Umbilical cord (tissue), 2 donors: Measurements from ENCODE around the gene CREB3L2. TPM values are rescaled to one million over a fixed set of nuclear protein-coding genes. Genes with fewer than 3 reads are reported as not detected.
"Not testable (repeated sequence)": the region's sequence is repeated elsewhere in the genome, so short reads cannot be mapped to it uniquely, and the experiment has no call there.

Experiments
- DNase-seq: peaks from one replicate; pipeline ENCODE4 v3.0.0-alpha.2; 2015; ENCODE audit warnings: low spot score
- total RNA-seq: library from RNA; depleted of rRNA; stranded (reverse); fragments of >200 nt; gene quantifications from one replicate; pipeline ENCODE4 v1.2.3, GENCODE V29; 2014; ENCODE audit warnings: low replicate concordance; ENCODE audit not compliant: insufficient read depth

The CREB3L2 gene
- total RNA-seq, 1 donor from 2014 or later = 26.5 TPM

- no peak for DNase-seq
These were observed 12.3 kb downstream of the CREB3L2 start for GRCh38 chr7:137989590-137989989.

DNA sequence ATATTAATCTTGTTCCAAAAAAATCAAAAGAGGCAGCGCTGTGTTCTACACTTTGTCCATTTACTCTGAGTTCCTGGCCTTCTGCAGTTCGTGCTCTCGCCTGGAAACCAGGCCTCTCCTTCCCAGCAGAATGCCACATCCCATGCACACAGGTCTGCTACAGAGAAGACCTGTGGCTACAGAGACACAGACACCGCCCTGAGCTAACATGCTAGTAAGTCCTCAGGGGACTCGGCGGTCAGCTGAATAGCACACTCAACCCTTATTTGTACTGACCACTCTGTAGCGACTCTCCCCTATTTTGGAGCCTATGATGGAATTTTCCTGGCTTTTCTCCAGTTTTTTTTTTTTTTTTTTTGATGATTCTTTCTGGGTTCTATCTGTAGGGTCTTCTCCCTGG is 12.8 kb downstream of the CREB3L2 start:
- DNase-seq = no peak

DNA sequence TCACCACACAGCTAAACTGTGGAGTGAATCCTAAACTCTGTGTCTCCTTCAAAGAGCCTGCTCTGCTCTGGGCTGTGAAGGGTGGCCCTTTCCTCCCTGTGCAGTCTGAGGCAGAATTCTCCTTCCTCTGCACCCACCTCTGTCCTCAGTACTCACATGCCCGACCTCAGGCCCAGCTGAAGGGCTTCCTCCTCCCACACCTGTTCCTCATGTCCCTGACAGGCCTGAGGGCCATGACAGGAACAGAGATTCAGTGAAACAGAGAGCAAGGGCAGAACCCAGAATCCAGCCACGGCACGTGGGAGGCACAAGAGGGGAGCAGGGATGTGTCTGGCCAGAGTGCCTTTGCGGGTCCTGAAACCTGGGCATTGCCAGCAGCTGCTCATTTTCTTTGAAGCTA is 13.9 kb downstream of the CREB3L2 start:
- no peak for DNase-seq

- no peak for DNase-seq
These were observed 14.3 kb downstream of the CREB3L2 start for GRCh38 chr7:137987563-137987962.

GRCh38 chr7:137987018-137987349 is 14.9 kb downstream of the CREB3L2 start:
- no peak for DNase-seq

- peak; percentile 94 for DNase-seq
These were observed 15.5 kb downstream of the CREB3L2 start for GRCh38 chr7:137986252-137987017.

DNA sequence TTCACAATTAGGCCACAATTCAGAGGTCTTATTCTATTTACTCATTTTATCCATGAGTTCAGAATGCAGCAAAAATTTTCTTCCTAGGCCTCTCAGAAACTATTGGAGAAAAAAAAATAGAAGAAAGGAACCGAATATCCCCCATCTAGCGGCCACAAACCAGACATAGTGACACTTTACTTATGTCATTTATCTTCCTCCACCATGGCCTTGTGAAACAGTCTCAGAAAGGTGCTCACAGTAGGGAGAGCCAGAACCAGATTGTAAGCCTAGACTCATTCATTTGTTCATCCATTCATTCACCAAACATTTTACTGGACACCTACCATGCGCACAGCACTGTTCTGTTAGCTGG is 16.0 kb downstream of the CREB3L2 start:
- DNase-seq = no peak

GRCh38 chr7:137985253-137985896 is 16.5 kb downstream of the CREB3L2 start:
- DNase-seq = no peak

DNA sequence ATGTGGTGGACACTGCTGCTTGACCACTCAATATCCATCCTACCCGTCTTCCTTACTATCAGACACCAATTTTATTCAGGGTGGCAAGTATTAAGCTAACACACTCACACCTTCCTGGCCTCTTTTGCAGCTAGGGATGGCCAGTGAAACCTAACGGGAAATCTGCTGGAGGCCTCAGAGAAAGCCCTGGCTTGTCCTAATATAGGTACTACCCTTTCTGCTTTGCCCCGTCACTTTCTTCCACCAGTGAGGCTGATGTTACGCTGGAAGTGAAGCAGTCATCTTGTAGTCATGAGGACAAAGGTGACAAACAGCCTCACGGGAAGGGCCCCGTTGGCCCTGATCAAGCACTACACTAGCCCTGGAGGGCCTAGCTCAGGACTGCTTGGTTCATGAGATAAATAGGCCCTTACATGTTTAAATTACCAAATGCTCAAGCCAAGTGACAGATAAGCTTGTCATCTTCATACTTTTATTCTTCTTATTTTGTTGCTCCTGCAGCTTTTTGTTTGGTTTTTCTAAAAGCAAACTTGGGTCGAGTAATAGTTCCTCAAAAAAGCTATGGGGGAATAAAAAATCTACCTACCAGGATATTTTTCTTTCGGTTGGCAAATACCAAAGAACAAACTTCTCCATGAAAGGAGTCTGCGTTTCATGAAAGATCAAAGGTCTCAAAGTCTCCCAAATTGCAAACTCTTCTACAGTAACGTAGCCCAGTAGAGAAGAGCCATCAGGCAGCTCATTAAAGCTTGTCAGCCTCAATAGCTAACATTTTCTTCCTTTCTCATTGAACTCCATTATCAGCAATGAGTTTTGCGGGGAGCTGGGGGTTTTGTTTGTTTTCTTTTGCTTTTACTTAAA is 17.5 kb downstream of the CREB3L2 start:
- DNase-seq = no peak

GRCh38 chr7:137983323-137984008 is 18.4 kb downstream of the CREB3L2 start:
- no peak for DNase-seq

- not testable (repeated sequence) for DNase-seq
These were observed 19.5 kb downstream of the CREB3L2 start for GRCh38 chr7:137982394-137982793.

DNA sequence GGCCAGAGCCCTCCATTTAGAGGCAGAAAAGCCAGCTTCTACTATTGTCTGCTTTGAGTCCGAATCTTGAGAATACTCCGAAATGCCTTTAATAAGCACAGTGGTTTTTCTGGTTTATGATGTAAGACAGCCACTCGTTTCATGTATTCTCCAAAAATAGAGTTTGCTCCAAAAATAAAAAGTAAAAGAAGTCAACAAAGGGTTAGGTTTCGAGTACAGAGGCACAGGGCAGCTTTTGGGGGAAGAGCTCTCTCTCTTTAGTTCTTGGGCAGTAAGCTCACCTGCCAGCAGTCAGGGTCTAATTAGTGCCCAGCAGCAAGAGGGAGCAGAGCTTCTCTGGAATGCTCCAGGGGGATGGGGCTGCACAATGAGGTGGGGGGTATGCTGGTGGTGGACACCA is 20.2 kb downstream of the CREB3L2 start:
- no peak for DNase-seq

GRCh38 chr7:137981175-137981574 is 20.7 kb downstream of the CREB3L2 start:
- no peak for DNase-seq

- no peak for DNase-seq
These were observed 21.6 kb downstream of the CREB3L2 start for GRCh38 chr7:137980308-137980707.

DNA sequence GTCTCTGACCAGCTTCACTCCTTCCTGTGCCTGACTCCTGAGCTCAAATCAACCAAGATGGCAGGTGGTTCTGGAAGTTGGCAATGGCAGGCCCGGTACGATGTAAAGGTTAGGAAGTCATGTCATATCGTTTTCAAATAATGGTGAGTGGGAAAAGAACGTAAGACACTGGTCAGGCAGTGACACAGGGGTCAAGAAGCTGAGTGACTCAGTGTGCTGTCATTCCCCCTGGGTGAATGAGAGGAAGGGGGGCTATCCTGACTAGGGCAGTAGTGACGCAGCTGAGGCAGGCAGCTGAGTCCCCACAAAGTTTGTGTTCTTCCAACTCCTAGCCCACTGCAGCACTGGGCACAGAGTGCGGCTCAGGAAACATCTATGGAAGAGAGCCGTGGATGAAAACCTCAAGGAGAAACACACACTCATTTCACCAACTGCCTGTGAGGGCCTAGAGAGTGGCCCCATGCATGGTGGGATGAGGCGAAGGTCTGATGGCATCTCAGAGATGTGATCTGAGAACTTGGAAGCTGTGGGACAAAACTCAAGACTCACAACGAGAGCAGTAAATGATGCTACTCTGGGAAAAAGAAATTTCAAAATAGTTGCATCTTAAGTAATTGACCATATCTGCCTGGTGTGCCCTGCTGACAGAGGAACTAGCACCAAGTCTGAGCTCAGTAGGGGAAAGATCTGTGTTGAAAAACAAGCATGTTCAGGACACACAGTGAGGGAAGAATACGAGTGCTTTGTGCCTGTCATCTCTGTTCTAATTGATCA is 23.2 kb downstream of the CREB3L2 start:
- no peak for DNase-seq

GRCh38 chr7:137977173-137977572 is 24.7 kb downstream of the CREB3L2 start:
- DNase-seq = no peak

DNA sequence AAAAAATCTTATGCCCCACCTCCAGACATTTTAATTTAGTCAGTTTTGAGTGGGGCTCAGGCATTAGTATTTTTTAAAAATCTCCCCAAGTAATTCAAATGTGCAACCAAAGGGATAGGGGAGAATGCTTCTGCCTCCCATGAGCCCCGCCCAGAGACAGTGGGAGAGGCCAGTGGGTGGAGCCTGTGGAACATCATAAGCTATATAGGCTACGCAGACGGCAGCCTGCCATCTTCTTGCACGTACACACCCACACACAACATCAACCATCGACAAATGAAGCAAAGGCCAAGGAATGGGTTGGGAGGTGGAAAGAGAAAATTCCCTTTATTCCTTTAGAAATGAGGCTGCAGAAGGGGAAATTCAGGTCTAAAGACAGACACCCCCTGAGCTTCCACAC is 25.2 kb downstream of the CREB3L2 start:
- no peak for DNase-seq

DNA sequence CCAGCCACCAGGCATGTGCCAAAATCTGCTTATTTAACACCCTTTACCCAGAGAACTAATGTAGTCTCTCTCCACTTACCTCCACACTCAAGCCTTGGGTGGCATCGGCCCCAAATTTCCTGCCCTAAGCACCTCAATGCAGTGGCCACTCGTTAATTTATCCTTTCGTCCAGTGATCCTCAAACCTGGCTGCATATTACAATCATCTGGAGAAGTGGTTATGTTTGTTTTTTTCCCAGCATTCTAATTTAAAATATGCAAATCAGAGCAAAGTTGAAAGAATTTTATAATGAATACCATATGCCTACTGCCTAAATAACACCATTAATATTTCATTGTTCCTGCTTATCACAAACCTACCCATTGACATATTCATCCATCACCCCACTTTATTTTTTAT is 25.7 kb downstream of the CREB3L2 start:
- DNase-seq = no peak

DNA sequence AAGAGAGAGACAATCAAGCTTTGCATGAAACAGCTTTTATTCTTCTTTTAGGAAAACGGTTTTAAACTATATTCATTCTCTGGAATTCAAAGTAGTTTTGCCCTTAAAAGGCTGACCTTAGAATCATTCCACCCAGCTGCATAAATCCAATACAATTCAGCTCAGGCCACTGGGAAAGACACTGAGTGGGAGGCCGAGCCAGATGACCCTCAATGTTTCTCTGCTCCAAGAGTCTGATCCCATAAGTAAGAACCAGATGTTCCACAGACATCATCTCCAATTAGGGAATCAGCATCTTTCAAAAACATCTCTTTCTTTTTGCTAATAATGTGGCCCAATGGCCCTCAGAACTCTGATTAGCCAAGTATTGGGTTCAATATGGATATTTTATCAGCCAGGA is 26.1 kb downstream of the CREB3L2 start:
- peak; percentile 71 for DNase-seq

GRCh38 chr7:137975221-137975620 is 26.7 kb downstream of the CREB3L2 start:
- DNase-seq = peak; percentile 90

GRCh38 chr7:137974766-137975165 is 27.1 kb downstream of the CREB3L2 start:
- DNase-seq = peak; percentile 75
